Measurements from ENCODE around the gene CEP72.
"Not testable (repeated sequence)": the region's sequence is repeated elsewhere in the genome, so short reads cannot be mapped to it uniquely, and the experiment has no call there.

The CEP72 gene, protein sequence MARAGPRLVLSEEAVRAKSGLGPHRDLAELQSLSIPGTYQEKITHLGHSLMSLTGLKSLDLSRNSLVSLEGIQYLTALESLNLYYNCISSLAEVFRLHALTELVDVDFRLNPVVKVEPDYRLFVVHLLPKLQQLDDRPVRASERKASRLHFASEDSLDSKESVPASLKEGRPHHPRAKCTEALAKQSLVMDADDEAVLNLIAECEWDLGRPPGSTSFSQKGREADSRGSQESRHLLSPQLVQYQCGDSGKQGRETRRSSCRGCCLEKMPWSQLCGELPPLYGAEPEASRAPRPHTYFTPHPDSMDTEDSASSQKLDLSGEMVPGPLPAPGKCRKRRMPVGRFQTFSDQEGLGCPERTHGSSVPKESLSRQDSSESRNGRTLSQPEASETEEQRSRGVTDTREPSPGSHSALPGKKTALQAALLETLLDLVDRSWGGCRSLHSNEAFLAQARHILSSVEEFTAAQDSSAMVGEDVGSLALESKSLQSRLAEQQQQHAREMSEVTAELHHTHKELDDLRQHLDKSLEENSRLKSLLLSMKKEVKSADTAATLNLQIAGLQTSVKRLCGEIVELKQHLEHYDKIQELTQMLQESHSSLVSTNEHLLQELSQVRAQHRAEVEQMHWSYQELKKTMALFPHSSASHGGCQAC

DNA sequence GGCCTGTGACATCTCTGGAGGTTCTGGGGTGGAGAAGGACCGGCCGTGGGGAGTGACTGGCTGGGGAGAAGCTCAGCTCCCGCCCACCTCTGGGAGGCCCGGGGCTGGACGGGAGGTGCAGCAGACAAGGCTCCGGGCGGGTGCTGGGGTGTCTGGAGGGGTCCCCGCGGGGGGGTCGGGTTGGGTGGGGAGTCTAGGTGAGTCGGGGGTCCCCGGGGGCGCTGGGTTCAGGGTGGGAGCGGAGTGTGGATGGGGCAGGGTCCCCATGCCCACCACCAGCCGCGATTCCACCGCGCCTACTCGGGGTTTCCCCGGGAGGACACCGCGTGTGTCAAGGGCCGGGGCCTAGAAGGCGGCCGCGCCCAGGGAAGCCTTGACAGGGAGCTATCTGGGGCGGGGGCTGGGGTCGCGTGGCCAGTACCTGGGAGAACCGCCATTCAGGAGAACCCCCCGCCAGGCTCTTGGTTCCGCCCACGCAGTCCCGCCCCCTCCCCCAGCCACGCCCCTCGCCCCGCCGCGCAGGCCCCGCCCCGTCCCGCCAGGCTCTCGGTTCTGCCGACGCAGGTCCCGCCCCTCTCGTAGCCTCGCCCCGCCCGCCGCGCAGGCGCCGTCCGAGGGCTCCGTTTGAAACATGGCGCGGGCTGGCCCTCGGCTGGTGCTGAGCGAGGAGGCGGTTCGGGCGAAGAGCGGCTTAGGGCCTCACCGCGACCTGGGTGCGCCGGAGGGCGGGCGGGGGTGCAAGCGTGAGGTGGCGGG, at the start of gene CEP72:
Gene CEP72 (plus strand): TSS at position 610 of the 756 bp plus-strand sequence. CDS start 22 bp downstream, at position 632.
- DNase-seq, result peak; percentile 79

DNA sequence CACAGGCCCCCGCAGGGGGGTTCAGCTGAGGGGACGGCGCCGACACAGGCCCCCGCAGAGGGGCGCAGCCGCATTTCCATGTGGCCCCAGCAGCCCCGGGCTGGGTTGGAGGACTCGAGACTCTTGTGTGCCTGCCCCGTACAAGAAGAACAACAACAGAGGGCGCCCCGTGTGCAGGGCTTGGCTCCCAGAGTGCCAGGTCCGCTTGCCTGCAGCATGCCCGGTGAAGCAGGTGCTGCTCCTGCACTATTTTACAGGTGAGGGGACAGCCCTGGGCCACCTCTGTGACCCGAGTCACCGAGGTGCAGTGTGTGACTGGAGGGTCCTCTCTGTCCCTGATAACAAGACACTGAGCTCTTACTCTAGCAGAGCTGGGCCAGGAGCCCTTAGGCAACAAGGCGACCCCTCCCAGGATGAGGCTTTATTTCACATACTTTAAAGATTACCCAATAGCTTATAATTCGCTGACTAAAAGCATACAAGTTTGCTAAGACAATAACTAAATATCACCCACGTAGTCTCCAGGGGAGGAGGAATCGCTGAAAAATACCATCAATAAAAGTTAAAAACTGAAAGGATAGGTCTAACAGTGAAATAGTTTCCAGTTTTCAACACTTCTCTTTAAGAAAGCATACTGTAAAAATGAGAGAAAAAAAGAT, 46.2 kb upstream of the CEP72 start:
- DNase-seq, result no peak

DNA sequence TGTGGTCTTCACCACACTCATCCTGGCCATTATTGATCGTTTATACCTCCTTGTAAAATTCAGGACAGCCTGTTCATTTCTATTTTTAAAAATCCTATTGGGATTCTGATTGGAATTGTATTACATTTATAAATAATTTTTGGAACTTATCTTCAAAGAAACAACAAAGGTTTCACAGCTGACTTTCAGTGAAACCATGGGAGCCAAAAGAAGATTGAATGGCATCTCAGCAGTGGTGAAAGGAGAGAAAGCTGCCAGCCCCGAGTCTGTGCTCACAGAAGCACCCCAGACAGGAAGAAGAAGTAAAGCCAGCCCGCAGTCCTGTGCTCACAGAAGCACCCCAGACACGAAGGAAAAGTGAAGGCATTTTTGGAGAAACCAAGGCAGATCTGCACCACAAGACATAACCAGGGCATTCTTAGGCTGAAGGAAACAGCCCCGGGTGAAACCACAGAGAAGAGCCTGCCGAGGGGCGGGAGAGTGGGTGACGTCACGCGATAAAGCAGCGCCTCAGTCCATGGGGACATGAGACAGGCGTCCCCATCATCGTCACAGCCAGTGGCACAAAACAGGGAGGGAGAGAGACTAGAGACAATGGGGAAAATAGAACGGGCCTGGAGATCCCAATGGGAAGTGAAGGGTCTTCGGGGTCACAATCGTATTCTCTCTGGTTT, 45.4 kb upstream of the CEP72 start:
- no peak for DNase-seq

DNA sequence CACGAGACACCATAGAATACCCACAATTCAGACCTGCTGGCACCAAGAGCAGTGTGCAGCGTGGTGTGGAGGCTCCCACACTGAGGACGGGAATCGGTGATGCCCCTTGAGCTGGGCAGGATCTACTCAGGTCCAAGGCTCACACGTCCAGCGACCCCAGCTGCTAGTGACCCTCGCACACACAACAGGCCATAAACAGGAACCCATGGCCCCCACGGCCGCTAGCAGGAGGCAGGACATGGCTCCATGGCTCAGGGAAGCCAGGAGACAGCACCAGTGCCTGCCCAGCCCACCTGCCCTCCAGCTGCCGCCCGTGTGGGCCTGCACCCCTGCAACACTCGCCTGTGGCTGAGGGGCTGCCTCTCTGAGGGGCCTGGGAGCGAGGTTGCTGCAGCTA, 44.5 kb upstream of the CEP72 start:
- DNase-seq, result no peak

DNA sequence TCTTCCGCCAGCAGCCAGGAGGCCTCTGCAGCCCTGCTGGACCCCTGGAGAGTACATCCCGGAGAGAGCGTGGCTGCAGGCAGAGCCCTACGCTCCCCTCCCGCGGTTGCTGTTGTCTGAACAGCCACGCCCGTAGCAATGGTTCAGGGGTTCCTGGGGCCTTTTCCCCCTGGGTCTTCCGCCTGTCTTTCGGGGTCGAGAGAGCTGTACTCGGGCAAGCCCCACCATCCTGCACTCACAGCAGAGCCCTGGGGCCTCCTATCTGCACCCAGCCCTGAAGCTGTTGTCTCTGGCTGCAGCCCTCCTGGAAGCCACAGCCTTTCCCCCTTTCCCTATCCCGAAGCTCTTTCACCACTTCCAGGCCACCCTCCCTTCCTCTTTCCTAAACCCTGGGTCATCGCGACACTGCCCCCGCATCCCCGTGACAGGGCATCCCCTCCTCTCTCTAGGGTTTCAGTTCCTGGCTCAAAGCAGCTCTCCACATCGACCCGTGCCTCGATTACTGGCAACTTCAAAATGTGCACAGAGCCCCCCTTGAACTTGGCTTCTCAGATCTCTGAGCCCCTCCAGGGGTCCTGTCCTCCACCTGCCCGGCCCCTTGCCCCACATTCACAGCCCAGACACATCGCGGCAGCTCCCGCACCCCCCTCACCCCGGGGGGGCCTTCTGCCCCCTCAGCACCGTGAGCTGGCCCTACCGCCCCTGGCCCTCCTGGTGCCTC, 43.9 kb upstream of the CEP72 start:
- no peak for DNase-seq

DNA sequence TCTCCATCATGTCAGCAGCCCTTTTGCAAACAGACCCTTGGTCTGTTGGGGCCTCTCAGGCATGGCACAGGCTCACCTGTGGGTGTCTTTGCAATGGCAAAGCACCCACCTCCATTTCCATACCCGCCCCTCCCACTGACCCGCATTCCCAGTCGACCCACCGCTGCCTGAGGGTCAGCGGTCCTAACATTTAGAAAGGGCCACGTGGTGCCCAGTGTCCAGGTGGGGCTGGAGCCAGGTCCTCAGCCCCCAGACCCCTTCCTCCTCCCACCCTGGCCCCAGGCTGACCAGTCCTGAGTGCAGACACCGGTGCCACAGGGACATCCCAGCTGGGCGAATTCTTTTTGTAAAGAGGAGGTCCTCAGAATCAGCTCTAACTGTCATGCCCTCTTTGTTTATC, 43.3 kb upstream of the CEP72 start:
- DNase-seq, result no peak

DNA sequence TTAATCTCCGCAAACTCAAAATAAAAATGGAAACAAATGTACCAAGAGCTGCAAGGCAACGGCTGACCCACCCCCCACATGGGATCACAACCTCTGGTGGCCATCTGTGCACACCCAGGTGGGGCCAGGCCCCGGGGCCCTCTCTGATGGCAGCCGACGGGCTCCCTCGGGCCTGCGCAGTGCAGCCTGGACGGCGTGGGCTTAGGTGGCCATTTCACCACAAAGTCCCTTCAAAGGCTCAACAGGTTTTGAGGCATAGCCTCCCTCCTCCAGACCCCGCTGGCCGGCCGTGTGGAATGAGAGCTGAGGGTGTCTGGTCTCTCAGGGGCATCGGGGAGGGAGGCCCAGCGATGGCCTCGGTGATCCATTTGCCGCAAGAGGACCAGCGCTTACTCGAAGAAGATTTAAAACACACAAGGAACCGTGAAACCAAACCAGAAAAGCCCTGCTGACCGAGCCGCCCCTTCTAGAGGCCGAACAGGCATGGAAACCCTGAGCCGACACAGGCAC, 42.7 kb upstream of the CEP72 start:
- no peak for DNase-seq

DNA sequence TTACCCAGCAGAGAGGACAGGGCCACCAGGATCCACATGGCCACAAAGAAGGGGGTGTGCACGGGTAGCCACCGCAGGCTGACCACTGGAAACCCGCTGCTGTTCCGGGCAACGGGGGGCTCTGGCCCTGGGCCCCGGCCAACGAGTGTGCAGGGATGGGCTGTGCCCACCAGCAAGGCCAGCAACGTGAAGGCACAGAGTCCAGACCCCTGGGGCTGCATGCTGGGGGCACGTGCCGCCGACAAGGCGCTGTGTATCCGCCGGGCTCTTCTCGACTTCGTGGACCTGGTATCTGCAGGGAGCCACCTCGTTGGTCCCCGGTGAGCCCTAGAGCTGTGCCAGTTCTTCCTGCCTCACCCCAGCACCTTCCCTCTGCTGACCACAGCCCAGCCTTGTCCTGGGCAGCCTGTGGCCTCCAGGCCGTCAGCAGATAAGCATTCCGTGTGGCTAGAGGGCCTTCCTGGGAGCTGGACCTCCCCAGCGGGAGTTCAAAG, 42.2 kb upstream of the CEP72 start:
- DNase-seq, result no peak

DNA sequence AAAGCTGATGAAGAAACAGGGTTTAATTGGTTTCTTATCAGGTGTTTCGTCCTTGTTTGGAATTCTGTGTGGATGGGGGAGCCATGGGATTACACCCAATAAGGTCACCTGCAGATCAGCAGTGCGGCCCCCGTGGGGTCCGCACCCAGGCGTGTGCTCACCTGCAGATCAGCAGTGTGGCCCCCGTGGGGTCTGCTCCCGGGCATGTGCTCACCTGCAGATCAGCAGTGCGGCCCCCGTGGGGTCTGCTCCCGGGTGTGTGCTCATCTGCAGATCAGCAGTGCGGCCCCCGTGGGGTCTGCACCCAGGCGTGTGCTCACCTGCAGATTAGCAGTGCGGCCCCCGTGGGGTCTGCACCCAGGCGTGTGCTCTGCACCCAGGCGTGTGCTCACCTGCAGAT, 41.7 kb upstream of the CEP72 start:
- no peak for DNase-seq

DNA sequence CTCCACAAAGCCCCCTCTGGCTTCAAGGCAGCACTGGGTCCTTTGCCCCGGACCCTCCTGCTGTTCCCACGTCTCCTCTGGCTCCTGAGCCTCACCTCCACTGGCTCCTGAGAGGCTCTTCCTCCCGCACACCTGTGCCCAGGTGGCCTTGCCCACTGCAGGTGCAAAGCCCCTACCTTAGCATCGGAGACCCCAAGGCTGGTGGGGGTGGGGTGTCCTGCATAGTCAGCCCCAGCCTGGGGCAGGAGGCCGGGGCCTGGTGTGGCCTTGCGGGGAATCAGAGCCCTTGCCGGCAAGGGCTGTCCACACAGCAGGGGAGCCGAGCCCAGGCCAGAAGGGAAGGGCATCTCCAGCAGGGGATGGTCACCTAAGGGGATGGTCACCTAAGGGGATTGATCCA, 41.3 kb upstream of the CEP72 start:
- DNase-seq, result no peak

DNA sequence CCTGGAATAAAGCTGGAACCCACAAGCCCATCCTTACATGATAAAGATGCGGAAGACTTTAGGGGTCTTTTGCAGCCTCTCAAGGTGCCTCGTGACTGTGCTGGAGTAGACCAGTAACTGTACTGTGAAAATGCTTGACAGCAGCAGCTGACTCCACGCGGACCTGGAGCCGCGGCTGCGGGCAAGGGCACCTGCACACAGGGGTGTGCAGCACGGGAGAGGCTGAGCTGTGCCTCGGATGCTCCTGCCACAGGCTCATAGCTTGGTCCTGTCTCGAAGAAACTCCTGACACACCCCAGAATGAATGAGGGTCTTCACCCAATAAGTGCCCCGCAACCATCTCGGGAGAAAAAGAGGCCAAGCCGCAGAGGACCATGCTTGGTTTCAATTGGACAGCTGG, 40.3 kb upstream of the CEP72 start:
- no peak for DNase-seq

DNA sequence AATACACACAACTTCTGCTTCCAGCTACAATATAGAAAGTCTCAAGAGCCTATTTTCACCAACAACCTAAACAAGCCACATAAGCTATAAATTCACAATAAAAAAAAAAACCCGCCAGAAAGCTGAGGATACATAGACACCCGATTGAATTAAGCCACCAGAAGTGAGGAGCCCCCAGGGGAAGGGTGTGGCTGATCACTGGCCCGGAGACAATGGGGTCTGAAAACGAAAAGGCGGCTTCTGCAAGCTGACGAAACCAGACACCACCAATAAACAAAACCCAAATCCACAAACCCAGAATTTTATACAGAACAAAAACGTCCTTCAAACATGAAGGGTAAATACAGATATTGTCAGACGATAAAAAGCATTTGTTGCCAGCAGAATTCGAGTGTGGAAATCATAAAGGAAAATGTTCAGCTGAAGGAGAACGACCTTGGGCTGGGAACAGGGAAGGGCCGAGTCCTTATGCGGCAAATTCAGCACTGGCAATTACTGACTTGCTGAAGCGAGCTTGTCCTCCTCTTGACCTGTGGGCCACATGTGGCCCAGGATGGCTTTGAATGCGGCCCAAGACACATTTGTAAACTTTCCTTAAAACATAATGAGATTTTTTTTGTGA, 39.6 kb upstream of the CEP72 start:
- no peak for DNase-seq

DNA sequence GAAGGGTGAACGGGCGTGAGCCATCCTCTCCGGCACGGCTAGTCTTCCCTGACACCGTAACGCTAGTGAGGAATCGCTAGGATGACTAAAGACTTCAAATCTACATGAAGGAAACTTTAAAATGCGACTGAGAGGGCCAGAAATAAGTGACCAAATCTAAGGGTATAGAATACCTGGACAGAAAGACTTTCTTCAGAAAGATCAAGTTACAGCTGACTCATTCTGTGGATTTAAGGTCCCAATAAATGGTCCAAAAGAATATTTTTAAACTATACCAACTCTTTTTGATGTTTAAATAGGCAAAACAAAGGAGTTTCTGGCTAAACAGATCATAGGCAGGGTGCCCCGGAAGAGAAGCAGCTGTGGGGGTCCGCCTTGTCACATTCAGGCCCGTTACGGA, 38.9 kb upstream of the CEP72 start:
- no peak for DNase-seq

DNA sequence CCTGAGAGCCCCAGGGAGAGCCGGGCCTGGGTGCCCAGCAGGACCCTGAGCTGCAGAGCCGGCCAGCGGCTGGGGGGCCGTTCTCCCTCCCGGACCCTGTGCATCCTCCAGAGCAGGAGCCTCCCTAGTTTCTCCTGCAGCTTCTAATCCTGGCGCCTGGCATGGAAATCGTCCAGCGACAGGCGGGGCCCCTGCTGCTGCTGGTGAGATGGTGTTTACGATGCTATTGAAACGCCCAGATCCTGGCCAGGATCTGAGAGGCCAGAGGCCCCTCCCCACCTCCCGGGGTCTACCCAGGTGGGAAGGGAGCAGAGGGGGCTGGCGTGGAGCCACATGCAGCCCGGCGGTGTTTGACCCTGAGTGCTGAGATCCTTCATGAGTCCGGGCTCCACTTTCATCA, 38.2 kb upstream of the CEP72 start:
- no peak for DNase-seq

DNA sequence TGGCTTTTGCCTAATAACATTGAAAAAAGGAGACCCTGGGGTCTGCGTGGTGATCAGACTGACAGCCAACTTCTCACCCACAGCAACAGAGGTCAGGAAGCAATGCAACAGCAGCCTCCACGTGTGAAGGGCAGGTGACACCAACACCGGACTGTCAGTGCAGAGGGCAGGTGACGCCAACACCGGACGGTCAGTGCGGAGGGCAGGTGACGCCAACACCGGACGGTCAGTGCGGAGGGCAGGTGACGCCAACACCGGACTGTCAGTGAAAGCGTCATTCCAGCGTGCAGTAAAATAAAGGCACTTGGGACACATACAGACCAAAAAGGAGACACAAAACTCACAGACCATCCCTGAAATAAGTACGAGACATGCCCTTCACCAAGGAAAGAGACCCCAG, 37.2 kb upstream of the CEP72 start:
- no peak for DNase-seq

DNA sequence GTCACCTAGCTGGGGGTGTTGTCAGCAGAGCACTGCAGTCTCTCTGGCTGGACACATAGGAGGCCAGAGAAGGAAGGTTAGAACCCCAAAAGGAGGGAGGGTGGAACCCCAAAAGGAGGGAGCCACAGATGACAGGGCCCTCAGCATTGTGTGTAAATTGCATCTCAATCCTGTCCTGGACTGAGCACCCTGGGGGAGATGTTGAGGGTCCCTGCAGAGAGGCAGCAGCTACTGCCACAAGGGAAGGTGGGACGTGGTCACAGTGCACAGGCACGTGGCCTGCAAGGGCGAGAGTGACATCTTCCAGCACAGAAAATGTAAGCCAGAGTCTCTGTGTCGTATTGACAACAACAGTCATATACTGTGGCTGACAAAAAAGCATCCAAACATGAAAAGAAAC, 36.5 kb upstream of the CEP72 start:
- no peak for DNase-seq

DNA sequence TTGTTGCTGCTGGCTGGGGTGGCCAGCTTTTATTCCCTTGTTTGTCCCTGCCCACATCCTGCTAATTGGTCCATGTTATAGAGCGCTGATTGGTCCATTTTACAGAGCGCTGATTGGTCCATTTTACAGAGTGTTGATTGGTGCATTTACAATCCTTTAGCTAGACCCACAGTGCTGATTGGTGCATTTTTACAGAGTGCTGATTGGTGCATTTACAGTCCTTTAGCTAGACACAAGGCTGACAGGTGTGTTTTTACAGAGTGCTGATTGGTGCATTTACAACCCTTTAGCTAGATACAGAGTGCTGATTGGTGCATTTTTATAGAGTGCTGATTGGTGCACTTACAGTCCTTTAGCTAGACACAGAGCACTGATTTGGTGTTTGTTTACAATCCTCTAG, 34.9 kb upstream of the CEP72 start:
- not testable (repeated sequence) for DNase-seq

DNA sequence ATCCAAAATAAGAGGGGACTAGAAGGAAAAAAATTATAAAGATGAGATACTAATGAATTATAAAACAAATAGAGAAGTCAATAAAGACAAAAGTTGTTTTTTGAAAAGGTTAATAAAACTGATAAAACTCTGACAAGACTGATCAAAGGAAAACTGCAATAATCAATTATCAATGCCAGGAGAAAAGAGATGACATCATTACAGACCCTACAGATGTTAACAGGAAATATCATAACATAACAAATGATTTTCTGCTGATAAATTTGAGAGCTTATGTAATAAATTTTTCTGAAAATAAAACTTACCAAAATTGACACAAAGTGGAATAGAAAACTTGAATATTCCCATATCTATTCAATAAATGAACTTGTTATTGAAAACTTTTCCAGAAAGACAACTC, 34.3 kb upstream of the CEP72 start:
- no peak for DNase-seq

DNA sequence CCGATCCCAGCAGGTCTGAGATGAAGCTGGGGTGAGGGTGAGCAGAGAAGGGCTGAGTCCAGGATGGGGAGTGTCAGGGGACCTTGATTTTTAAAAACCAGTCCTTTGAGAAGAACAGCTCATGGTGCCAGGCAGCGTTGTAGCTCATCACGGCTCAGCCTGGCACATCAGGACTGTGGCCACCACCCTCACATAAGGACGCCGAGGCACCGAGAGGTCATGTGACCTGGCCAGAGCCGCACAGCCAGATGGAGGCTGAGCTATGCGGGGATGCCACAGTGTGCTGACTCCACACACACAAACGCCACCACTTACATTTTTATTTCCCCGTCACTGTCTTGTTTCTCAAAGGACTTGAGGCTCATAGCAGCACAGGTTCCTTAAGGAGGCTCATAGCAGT, 32.9 kb upstream of the CEP72 start:
- DNase-seq, result no peak

DNA sequence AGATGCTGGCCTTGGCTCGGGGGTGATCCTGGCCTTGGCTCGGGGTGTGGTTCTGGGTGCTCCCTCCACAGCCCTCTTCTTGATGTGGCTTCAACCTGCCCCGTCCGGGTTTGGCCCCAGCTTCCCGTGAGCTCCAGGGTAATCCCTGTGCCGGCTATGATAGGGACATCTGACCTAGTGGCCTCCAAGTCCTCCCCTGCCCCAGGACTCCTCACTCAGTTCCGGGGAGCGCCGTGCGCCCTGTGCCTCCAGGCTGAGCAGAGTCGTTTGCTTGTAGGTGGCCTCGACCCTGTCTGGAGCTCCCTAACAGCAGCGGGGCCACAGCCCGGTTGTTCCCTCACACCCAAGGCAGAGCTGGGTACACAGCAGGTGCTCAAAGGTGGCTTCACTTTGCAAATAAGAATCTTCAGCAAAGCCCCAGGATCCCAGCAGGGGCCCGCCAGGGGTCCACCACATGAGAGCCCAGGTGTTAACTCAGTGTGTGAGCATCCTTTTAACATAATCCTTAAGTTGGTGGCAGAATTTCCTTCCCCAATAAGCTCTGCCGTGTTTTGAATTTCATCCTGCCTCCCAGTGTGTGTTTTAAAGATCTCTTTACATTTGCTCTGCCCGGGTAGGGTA, 32.3 kb upstream of the CEP72 start:
- no peak for DNase-seq

DNA sequence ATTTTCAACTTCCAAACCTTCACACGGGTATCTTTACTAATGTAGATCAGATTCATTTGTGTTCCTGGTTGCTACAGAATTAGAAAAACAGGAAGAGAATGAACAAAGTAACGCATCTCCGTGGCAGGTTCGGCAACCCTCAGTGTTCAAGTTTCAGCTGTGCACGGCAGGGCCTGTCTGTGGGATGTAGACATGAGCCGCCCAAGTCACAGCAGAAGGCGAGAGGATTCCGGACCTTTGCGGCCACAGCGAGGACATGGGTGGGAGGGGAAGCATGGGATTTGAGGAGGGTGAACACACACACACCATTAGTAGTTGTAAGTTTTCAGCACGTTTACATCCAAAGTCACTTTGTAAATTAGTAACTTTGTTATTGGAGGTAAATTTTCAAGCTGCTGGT, 31.7 kb upstream of the CEP72 start:
- DNase-seq, result no peak

Measured in NCI-H446 treated with DMSO at 0.1 percent for 48 hours (cell line).